ENCODE measurements around the gene RHAG.
"Not testable (repeated sequence)": the region's sequence is repeated elsewhere in the genome, so short reads cannot be mapped to it uniquely, and the experiment has no call there.

Gene RHAG

GRCh38 chr6:49636713-49637349, at the start of gene RHAG:
TSS of gene RHAG (minus strand) at chr6:49636839. CDS start at chr6:49636812, 27 bp downstream.
- no peak for DNase-seq

DNA sequence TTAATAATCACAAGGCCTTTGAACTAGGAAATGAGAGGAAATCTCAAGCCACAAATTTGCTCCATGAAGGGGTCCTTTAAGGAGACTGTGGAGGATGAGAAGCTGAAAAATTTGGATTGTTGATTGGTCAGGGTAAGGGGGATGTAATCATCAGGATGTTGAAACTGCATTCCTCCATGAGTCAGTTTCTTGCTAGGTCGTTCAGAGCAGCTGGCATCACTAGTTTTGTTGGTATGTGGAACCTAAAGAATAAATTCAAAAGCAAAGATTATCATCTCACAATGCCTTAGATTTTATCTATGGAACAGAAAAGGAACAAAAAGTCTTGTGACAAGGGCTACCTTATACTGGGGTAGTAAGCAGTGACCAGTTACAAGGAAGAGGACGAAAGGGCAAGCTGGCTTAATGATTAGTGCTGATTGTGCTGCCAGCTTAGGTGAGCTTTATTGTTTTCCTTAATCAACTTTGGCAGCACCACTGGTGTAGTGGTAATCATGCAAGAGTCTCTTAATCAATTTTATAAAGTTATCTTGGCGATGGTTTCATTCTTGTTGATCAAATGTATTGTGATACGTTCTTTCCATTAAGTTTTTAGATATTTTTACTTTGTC, 40.1 kb upstream of the RHAG start:
- no peak for DNase-seq

- no peak for DNase-seq
Measured at GRCh38 chr6:49675816-49676215, 39.2 kb upstream of the RHAG start.

- DNase-seq = no peak
Measured at GRCh38 chr6:49668083-49668511, 31.5 kb upstream of the RHAG start.

DNA sequence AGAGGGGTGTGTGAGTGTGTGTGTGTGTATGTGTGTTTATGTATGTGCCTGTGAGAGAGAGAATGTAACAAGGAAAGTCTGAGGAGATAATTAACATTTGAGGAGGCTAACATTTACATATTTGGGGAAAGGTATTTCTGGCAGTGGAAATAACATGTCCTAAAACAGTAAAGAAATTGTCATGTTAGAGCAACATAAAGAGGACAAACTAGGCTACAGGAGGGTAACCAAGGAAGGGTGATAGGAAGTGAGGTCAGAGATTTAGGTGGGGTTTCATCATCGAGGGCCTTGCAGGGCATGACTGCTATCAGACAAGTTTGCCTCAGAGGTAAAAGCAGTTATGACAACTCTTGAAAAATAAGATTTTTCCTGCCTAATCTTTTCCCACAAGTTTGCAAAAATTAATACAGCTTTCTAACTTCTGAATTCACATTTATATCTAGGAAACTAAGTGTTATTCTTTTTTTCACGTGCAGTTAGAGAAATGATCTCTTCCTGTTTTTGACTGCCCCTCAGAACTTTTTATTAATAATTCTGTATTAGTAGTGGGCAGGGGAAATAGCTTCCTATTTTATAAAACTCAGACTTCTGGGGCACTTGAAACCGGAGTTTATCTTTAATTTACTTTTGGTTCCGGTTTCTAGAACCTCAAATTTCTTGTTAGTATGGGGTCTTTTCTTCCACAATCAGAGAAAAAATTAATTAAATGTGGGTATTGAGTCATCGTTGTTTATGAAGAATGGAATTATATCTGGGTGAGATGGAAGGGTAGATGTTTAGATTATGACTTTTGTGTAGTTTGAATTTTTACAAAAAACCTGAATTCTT, 30.5 kb upstream of the RHAG start:
- no peak for DNase-seq

DNA sequence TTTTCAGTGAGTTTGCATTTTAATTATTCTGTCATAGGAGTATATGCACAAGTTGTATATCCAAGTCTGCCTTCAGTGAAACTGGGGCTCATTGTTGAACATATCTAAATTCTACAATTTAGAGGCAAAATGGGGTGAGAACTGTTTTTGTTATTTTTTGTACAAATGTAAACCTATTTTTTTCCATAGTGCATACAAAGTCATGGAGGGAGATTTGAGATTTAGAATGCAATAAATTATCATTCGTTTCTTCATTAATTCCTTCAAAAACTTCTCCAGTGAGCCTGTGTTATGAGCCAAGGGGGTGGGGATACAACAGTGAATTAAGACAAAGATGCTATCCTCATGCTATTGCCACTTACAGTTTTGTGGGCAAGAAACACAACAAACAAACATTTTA, 29.8 kb upstream of the RHAG start:
- DNase-seq = no peak

- DNase-seq = no peak
Measured at GRCh38 chr6:49664817-49665216, 28.2 kb upstream of the RHAG start.

DNA sequence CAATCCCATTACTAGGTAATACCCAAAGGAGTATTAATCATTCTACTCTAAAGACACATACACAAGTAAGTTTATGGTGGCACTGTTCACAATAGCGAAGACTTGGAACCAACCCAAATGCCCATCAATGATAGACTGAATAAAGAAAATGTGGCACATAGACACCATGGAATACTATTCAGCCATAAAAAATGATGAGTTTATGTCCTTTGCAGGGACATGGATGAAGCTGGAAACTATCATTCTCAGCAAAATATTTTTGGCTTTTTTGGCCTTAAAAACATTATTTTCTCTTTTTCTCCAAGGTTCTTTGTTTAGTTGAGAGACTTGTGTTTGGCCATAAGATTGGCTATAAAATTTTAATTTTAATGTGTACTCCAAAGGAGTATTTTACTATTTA, 27.4 kb upstream of the RHAG start:
- not testable (repeated sequence) for DNase-seq

DNA sequence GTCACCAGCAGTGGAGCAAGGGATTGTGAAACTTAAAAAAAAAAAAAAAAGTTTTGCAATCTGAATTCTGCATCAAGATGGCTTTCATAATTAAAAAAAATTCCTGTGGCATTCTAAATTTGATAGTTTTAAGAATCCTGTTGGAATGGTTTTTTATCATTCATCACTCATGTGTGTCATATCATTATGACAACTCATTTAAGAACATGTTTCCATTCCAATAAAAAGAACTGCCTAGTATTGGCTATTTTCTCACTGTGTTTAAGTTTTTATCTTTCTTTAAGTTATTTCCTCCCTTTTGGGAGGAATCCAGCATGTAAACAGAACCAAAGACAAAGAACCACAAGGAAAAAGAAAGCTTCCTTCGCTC, 26.2 kb upstream of the RHAG start:
- DNase-seq = no peak

DNA sequence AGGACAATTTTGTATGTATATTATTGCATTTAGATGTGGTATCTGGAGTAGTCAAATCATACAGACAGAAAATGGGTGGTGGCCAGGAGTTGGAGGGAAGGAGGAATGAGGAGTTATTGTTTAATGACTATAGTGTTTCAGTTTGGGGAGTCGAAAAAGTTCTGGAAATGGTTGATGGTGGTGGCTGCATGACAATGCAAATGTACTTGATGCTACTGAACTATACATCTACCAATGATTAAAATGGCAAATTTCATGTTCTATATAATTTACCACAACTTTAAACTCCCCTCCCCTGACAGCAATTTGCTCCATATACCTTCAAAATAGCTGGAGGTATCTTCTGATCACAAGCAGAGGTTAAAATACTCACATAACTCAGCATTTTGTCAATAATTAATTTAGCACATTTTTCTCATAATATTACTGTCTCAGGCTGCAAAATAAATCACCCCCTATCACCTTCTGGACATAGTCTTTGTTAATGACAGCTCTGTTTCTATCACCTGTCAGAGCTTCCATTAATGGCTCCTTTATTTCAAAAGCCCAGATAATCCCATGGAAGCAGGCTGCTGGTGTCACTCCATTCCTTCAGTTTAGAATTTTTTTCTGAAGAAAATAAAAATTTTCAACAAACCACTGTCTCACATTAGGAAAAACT, 25.7 kb upstream of the RHAG start:
- DNase-seq = no peak

DNA sequence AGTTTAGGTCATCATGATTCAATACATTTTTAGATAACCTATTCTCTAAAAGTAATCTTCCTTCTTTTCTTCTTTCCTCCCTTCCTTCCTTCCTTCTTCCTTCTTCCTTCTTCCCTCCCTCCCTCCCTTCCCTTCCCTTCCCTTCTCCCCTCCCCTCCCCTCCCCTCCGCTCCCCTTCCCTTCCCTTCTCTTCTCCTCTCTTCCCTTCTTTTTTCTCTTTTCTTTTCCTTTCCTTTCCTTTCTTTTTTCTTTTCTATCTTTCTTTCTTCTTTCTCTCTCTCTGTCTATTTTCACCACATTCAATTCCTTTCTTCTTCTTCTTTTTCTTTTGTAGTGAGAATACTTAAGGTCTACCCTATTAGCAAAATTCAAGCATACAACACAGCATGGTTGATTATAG, 17.3 kb upstream of the RHAG start:
- DNase-seq = no peak

DNA sequence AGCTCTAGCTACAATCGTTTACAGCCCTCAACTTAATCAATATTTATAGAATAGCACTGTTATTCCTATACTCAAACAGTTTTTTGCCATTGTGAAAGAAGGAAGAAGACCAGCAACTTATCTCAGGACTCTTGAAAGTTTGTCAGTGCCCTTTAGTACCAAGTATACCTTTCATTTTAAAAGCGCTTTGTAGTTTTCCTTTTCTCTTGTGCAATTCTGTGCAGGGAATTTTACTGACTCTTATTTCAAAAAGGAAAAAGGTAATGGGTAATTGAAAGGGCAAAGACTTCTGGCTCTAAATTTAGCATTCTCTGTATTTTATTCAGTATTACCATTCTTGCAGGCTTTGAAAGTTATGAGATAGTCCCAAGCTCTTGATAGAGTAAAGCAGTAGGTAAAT, 16.8 kb upstream of the RHAG start:
- no peak for DNase-seq

GRCh38 chr6:49651239-49651638, 14.6 kb upstream of the RHAG start:
- DNase-seq = no peak

GRCh38 chr6:49649988-49650387, 13.3 kb upstream of the RHAG start:
- no peak for DNase-seq

DNA sequence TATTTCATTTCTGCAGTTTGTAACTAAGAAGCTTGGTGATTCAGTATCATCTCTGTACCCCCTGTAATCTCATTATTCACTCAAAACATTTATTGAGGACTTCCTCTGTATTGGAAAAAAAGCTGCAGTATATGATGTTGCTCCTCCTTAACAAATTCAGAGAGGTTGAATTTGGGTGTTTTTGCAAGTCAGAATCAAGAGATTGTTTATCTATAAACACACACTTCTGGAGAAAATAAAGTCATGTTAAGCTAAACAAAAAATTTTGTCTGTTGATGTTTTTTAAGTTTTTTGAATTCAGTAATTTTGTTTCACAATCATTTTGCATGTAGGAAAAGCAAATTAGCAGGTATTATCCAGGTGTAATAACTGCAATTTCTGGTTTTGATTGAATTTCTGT, 11.4 kb upstream of the RHAG start:
- no peak for DNase-seq

DNA sequence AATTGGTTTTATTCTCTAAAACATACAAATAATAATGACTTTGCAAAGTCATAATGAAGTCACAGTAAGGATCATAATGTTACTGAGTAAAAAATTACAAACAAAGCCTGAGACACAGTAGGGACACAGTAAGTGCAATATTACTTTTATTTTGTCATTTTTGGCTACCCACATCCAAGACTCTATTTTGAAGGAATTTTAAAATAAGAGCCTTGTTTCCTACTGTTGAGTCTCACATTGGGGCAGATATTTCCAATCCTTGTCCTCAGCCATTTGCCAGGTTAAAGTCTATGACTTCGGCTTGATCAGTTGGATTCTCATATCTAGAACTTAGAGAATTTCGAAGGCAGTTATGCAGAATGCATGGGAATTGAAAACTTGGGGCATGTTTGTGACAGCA, 10.8 kb upstream of the RHAG start:
- no peak for DNase-seq

GRCh38 chr6:49646942-49647341, 10.3 kb upstream of the RHAG start:
- no peak for DNase-seq

- DNase-seq = no peak
Measured at GRCh38 chr6:49646130-49646824, 9.6 kb upstream of the RHAG start.

GRCh38 chr6:49645139-49645538, 8.5 kb upstream of the RHAG start:
- DNase-seq = no peak

DNA sequence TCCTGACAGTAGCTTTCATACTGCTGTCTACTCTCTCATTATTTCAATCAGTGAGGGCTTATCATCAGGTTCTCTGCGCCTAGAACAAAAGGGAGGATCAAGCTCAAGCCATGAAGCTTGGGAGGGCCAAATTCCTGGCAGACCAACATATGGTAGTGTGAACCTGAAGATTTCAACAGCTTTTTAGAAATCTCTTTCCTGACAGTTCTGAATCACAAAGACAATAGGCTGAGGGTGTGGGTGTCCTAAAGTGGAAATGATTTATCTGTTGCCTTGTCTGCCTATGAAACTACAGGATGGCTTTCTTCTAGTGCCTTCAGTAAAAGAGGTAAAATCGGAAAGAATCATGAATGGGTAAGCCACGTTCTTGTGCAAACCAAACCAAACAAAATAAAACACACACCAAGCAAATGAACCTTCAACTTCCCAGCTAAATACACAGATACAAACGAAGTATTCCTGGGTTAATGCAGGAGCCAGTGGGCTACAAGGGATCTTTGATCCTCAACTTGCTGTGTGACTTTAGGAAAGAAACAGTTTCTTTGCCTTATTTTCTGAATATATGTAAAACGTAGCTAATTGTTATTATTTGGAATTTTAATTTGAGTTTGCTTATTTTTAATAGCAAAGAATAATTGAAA, 2.7 kb upstream of the RHAG start:
- DNase-seq = no peak

DNA sequence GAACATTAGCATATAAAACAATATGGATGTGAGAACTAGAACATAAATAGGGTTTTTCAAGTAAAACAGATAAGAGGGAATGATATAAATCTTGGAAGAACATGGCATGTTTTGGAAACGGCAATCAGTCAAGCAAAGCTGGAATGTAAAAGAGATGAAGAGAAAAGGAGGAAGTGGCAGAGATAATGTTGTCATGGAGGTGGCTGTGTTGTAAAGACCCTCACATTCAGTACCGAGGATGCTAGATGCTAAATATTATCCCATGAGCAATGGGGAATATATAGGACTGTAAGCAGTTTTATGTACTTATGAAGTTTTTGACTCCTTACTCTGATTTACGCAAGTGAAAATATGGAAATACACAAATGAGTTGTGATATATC, 702 bp upstream of the RHAG start:
- no peak for DNase-seq

DNA sequence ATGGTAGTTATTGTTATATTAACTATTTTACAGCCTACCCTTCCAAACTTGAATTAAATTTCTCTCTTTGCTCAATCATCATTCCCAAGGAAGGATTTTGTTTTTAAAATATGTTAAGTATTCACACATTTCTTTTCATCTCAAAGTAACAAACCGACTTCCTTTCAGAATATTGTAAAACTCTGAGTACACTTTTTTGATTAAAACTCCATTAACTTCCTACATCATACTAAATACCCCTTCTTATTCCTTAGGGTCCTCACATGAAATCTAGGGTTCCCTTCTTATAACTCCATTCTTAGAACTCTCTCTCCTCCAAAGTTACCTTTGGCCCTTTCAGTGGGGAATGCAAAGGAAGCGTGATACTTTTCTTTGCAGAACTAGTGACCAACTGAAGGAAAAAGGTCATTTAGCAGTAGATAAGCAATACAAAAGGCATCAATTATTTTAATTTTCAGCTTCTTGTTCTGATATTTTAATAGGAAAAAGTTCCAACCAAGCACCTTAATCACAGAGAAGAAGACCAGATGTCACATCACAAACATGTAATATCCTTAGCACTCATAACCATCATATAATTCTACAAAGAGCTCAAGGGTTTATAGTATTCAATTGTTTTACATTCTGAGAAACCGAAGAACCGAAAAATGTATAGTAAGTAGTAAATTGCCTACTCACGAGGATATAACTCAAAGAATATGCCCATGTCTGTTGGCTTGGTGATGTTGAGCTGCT, 494 bp downstream of the RHAG start:
- DNase-seq = no peak

Measured in stimulated activated CD4-positive, alpha-beta T cell treated with anti-CD3 and anti-CD28 coated beads, Interleukin-12 subunit alpha, Interleukin-12 subunit beta, amount 100 ng/mL, for 4 hours (primary cell).